HG02678 (cell line): ENCODE data around the gene STAT5A.
A peak's percentile ranks its signal among the peaks of the same experiment; 100 is the strongest.
"Not testable (repeated sequence)": the region's sequence is repeated elsewhere in the genome, so short reads cannot be mapped to it uniquely, and the experiment has no call there.

ENCODE experiments used
- ATAC-seq: cut with Tn5 transposase; IDR thresholded peaks from one replicate; pipeline ENCODE4 v1.9.1; 2021; ENCODE audit warnings: mild to moderate bottlenecking, moderate library complexity; ENCODE audit not compliant: unreplicated experiment

Gene STAT5A

GRCh38 chr17:42287977-42288802 is at the start of gene STAT5A:
Gene STAT5A (plus strand): TSS chr17:42288498. CDS start chr17:42289412, 914 bp downstream.
- ATAC-seq = no peak

GRCh38 chr17:42239576-42239975 is 48.7 kb upstream of the STAT5A start:
- not testable (repeated sequence) for ATAC-seq

- no peak for ATAC-seq
These were observed 48.1 kb upstream of the STAT5A start for GRCh38 chr17:42240201-42240600.

GRCh38 chr17:42240863-42241262 is 47.4 kb upstream of the STAT5A start:
- not testable (repeated sequence) for ATAC-seq

GRCh38 chr17:42241871-42242270 is 46.4 kb upstream of the STAT5A start:
- ATAC-seq = no peak

GRCh38 chr17:42243493-42243982 is 44.8 kb upstream of the STAT5A start:
- ATAC-seq = no peak

GRCh38 chr17:42244116-42244515 is 44.2 kb upstream of the STAT5A start:
- ATAC-seq = not testable (repeated sequence)

DNA sequence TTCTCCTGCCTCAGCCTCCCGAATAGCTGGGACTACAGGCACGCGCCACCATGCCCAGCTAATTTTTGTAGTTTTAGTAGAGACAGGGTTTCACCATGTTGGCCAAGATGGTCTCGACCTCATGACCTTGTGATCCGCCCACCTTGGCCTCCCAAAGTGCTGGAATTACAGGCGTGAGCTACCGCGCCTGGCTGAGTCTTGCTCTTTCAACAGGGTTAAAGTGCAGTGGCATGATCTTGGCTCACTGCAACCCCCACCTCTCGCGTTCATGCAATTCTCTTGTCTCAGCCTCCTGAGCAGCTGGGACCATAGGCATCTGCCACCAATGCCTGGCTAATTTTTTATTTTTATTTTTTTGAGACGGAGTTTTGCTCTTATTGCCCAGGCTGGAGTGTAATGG is 43.1 kb upstream of the STAT5A start:
- ATAC-seq = not testable (repeated sequence)

DNA sequence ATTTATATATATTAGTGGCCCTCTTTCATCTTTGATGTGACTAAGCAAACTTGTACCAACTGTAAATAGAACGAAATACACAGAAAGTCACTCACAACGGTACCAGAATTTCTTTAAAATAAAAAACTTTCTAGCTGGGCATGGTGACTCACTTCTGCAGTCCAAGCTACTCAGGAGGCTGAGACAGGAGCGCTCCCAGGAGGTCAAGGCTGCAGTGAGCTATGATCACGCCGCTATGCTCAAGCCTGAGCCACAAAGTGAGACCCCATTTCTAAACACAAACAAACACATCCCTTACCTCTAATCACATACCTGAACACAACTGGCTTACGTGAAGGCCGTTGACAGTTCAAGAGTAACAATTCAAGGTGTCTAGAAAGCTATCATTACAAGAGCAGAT is 41.8 kb upstream of the STAT5A start:
- ATAC-seq = no peak

DNA sequence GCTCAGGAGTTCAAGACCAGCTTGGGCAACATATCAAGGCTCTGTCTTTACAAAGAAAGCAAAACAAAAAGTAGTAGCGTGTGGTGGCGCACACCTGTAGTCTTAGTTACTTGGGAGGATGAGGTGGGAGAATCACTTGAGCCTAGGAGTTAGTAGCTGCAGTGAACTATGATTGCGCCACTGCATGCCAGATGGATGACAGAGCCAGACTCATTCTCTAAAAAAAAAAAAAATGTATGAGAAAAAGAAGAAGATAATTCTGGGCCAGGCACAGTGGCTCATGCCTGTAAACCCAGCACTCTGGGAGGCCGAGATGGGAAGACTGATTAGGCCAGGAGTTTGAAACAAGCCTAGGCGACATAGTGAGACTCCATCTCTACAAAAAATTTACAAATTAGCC is 40.6 kb upstream of the STAT5A start:
- no peak for ATAC-seq

DNA sequence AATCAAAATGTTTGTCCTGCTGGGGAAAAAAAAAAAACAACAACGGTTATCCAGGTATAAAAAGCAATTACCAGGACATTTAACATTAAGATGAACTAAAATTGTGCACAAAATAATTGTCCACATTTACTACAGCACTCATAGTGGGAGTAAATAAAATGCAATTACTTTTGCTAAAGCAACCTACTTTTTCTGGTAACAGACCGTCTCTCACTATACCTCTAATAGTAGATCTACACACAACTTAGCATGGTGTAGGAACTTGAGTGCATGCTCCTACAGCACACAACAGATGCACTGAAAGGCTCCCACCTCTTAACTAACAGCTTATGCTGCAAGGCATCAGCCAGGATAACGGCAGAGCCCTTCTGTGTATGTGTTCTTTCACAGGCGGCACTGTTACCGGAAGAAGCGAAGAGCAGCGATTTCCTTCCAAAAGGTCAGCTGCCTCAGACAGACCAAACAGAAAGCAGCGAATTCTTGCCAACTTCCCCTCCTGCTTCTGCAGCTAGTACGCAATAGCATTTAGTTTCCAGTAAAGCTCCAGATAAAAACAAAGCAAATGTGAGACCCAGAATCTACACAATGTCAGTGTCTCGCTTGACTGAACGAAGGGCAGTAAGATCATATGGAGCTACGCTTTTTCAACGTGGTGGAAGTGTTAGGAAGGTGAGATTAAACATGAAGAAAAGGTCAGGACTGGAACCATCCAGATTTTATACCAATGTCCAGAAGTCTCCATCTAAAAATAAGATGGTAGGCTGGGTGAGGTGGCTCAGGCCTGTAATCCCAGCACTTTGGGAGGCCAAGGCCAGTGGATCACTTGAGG is 39.7 kb upstream of the STAT5A start:
- peak; percentile 77 for ATAC-seq

DNA sequence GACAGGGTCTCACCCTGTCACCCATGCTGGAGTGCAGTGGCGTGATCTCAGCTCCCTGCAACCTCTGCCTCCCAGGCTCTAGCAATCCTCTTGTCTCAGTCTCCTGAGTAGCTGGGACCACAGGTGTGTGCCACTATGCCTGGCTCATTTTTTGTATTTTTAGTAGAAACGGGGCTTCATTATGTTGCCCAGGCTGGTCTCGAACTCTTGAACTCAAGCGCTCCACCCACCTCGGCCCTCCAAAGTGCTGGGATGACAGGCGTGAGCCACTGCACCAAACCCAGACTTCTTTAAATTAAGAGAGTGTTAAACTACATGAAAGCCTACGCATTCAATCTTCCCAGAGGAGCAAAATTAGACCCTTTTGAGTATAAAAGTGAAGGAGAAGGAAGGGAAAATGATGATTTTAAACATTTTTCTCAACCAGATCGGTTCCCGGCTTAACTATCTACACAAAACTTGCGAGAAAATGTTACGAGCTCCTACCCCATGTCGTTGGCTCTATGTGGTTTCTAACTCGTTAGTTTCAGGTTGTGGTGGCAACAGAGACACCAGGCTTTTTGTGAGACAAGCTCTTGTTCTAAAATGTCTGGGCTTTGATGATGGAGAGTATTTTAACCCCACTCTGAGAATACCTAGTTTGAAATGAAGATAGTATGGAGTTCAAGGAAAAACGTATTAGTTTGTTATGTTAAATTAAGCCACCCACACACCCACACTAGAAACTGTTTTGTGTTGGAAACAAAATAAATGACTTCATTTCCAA is 38.4 kb upstream of the STAT5A start:
- no peak for ATAC-seq

DNA sequence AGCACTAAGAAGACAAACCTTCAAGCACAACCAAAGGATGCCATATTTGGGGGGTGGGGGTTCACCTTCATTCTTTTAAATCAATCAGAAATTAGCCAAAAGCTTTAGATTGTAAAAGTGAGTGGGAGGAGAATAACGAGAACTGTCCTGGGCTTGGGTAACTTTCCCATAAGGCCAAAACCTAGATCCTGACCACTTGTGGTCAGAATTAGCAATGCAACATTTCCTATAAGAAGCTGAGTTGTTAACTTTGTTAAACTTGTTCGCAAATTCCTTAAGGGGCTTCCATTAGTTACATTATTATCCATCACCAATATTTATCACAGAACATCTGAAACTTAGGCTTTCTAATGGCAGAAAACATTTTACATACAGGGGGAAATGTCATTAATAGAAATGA is 37.2 kb upstream of the STAT5A start:
- no peak for ATAC-seq

GRCh38 chr17:42252597-42253550 is 35.4 kb upstream of the STAT5A start:
- ATAC-seq = no peak

DNA sequence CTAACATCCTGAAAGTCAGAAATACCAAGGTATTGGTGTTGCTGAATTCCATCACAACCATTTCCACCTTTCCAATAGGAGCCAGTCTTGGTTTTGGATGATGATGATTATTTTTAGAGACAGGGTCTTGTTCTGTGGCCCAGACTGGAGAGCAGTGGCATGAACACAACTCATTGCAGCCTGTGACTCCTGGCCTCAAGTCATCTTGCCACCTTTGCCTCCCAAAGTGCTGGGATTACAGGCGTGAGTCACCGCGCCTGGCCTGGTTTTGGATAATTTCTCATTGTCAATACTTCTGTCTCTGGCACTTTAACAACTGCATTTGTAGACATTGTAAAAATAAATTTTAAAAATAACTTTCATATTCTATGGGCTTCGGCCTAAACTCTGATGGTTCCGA is 34.7 kb upstream of the STAT5A start:
- ATAC-seq = no peak

DNA sequence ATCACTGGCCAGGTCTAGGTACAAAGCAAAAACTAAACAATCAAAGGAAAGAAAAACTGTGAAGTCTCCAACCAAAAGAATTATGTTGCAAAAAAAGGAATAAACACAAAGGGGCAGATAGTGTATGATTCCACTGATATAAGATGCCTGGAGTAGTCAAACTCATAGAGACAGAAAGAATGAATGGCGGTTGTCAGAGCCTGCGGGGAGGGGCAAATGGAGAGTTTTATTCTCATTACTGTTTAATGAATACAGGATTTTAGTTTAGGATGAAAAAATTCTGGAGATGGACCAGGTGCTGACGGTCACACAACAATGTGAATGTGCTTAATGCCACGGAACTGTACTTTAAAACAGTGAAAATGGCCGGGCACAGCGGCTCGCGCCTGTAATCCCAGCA is 32.9 kb upstream of the STAT5A start:
- no peak for ATAC-seq

- no peak for ATAC-seq
These were observed 28.0 kb upstream of the STAT5A start for GRCh38 chr17:42260318-42260717.

DNA sequence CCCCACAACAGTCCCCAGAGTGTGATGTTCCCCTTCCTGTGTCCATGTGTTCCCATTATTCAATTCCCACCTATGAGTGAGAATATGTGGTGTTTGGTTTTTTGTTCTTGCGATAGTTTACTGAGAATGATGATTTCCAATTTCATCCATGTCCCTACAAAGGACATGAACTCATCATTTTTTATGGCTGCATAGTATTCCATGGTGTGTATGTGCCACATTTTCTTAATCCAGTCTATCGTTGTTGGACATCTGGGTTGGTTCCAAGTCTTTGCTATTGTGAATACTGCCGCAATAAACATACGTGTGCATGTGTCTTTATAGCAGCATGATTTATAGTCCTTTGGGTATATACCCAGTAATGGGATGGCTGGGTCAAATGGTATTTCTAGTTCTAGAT is 23.9 kb upstream of the STAT5A start:
- not testable (repeated sequence) for ATAC-seq

DNA sequence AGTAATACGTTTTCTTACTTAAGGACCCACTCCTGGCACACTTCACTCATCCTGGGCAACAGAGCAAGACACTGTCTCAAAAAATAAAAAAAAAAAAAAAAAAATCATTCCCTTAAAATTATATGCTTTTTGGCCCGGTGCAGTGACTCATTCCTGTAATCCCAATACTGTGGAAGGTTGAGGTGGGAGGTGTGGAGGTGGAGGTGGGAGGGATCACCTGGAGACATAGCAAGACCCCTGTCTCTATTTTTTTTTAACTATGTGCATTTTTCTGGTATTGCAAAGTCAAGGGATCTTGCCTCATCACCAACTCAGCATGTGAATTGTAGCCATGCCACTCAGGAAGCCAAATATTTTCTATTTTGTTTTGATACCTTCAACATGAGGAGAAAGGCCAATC is 21.8 kb upstream of the STAT5A start:
- no peak for ATAC-seq
